ENCODE data around the gene GALNT8. TPM values are rescaled to one million over a fixed set of nuclear protein-coding genes. Genes with fewer than 3 reads are reported as not detected.

Gene GALNT8
- total RNA-seq, 1 experiment from 2014 or later: not detected

- DNase-seq (ENCODE audit: low read depth in 1 of 2, low spot score in 2 of 2): no peak
- Histone ChIP-seq H3K27me3 (replicated peaks) (peaks cover 39% of the 10 kb centered on the region), H3K36me3 (no peaks in the 10 kb centered on the region), H3K9me3 (replicated peaks) (no peaks in the 10 kb centered on the region), H3K4me1 (replicated peaks) (no peaks in the 10 kb centered on the region), H3K4me3 (no peak overlapping the region), H3K27ac (no peak overlapping the region)
Observed at GRCh38 chr12:4813741-4814140, 93.5 kb downstream of the GALNT8 start.

- Histone ChIP-seq H3K4me1 (replicated peaks) (no peaks in the 10 kb centered on the region), H3K27ac (no peak overlapping the region), H3K9me3 (replicated peaks) (no peaks in the 10 kb centered on the region), H3K4me3 (no peak overlapping the region), H3K27me3 (replicated peaks) (peaks cover 31% of the 10 kb centered on the region), H3K36me3 (no peaks in the 10 kb centered on the region)
- DNase-seq (ENCODE audit: low read depth in 1 of 2, low spot score in 2 of 2): no peak
Observed at GRCh38 chr12:4814485-4814884, 94.3 kb downstream of the GALNT8 start.

- no peak overlapping the region for H3K4me3 ChIP-seq
- H3K9me3 ChIP-seq (replicated peaks): no peaks in the 10 kb centered on the region
- H3K27me3 ChIP-seq (replicated peaks): peaks cover 16% of the 10 kb centered on the region
- H3K4me1 ChIP-seq (replicated peaks): no peaks in the 10 kb centered on the region
- H3K27ac ChIP-seq: no peak overlapping the region
- no peaks in the 10 kb centered on the region for H3K36me3 ChIP-seq
- DNase-seq (ENCODE audit: low read depth in 1 of 2, low spot score in 2 of 2): no peak
Observed at GRCh38 chr12:4816744-4817525, 96.7 kb downstream of the GALNT8 start.

- H3K27ac ChIP-seq: no peak overlapping the region
- H3K27me3 ChIP-seq (replicated peaks): peaks cover 16% of the 10 kb centered on the region
- no peak for DNase-seq (ENCODE audit: low read depth in 1 of 2, low spot score in 2 of 2)
- H3K4me3 ChIP-seq: no peak overlapping the region
- H3K9me3 ChIP-seq (replicated peaks): no peaks in the 10 kb centered on the region
- H3K4me1 ChIP-seq (replicated peaks): no peaks in the 10 kb centered on the region
- no peaks in the 10 kb centered on the region for H3K36me3 ChIP-seq
Observed at GRCh38 chr12:4817880-4818279, 97.7 kb downstream of the GALNT8 start.

- no peak for DNase-seq (ENCODE audit: low read depth in 1 of 2, low spot score in 2 of 2)
- Histone ChIP-seq H3K36me3 (no peaks in the 10 kb centered on the region), H3K27me3 (replicated peaks) (peaks cover 18% of the 10 kb centered on the region; the same call in 1 of the 2 replicates), H3K27ac (no peak overlapping the region), H3K4me1 (replicated peaks) (no peaks in the 10 kb centered on the region), H3K9me3 (replicated peaks) (no peaks in the 10 kb centered on the region), H3K4me3 (no peak overlapping the region)
Observed at GRCh38 chr12:4819654-4820053, 99.5 kb downstream of the GALNT8 start.

- H3K27me3 ChIP-seq (replicated peaks): peaks cover 29% of the 10 kb centered on the region
- no peak overlapping the region for H3K4me3 ChIP-seq
Observed at GRCh38 chr12:4820971-4821370, 100.8 kb downstream of the GALNT8 start.

More at GRCh38 chr12:4820971-4821370, 100.8 kb downstream of the GALNT8 start:
- no peak overlapping the region for H3K27ac ChIP-seq
- no peaks in the 10 kb centered on the region for H3K36me3 ChIP-seq
- no peaks in the 10 kb centered on the region for H3K9me3 ChIP-seq (replicated peaks)
- no peaks in the 10 kb centered on the region for H3K4me1 ChIP-seq (replicated peaks)
- no peak for DNase-seq (ENCODE audit: low read depth in 1 of 2, low spot score in 2 of 2)

Other genes with a start within 250 kb of the GALNT8 start
- 110 and 113 TPM in 2 replicates for gene RAD51AP1, start 181.5 kb upstream of the GALNT8 start, total RNA-seq (2014; rRNA removed; shearing (Covaris generic))
- 26.8 and 58.8 TPM in 2 replicates for gene DYRK4, start 158.2 kb upstream of the GALNT8 start, total RNA-seq (2014; rRNA removed; shearing (Covaris generic))
- gene AKAP3, start 71.3 kb upstream of the GALNT8 start, total RNA-seq (2014; rRNA removed; shearing (Covaris generic)): 2.4 and 2.5 TPM in 2 replicates
- gene NDUFA9, start 71.3 kb upstream of the GALNT8 start, total RNA-seq (2014; rRNA removed; shearing (Covaris generic)): 129 and 186 TPM in 2 replicates
- gene KCNA1, start 189.5 kb downstream of the GALNT8 start, total RNA-seq (2014; rRNA removed; shearing (Covaris generic)): not detected in 2 replicates

All from SJSA1 (cell line).